K562 (cell line): Measurements from ENCODE around the gene MLLT6. TPM values are rescaled to one million over a fixed set of nuclear protein-coding genes. Genes with fewer than 3 reads are reported as not detected.

Experiments used
- ATAC-seq: fragments of 200-7000 bp; cut with Tn5 transposase; 3 replicates; pipeline ENCODE4 v1.9.1; 2020; ENCODE audit warnings: moderate library complexity
- BruUV-seq: library from RNA; stranded (reverse); fragments of 400-500 nt; replicated peaks from 2 replicates; lab custom pipeline; 2021; lab: Mats Ljungman, UMichigan
- CTCF ChIA-PET: fragments of 300-600 bp; formaldehyde crosslinking; extraction: SDS; loops from one replicate; lab custom pipeline; 2021; ENCODE audit warnings: low intra/inter-chr PET ratio; lab: Yijun Ruan, JAX
- POLR2A ChIA-PET: fragments of 300-600, 350-650 bp; sonication (Branson Sonifier 250); formaldehyde crosslinking; extraction: SDS; loops from one replicate; lab custom pipeline; 2021; ENCODE audit warnings: antibody characterized with exemption, inconsistent platforms; lab: Yijun Ruan, JAX
- DNase-seq, 4 experiments: peaks; one replicate each; pipeline versions ENCODE4 v3.0.0 to v3.0.0-alpha.2; 2011 to 2018; ENCODE audit warnings: low spot score in 3 of 4, mixed read lengths in 3 of 4; ENCODE audit errors: extremely low read depth in 1 of 4
- FAIRE-seq: peaks from 2 replicates; lab custom pipeline; 2011; peaks lifted over from hg19 to GRCh38; lab: Jason Lieb, UNC
- H2AFZ ChIP-seq: 2 replicates; pipeline ENCODE4 v1.6.0; 2011; ENCODE audit warnings: low read depth, low read length, control low read depth, inconsistent platforms
- H3K27ac ChIP-seq: fragments of 200-600 bp; 3 replicates; pipeline ENCODE4 v1.8.0; 2011; ENCODE audit warnings: low read depth, mild to moderate bottlenecking, control low read depth, inconsistent platforms, low read length, moderate library complexity, mixed read lengths; ENCODE audit errors: extremely low read depth
- H3K27me3 ChIP-seq, 2 experiments: fragments of 300-600 bp in 1 of 2; 2 replicates in 1 of 2; 3 replicates in 1 of 2; pipeline versions ENCODE4 v1.6.0 to v1.8.0; 2011; ENCODE audit warnings: inconsistent platforms in 2 of 2, low read length in 2 of 2, mild to moderate bottlenecking in 1 of 2, mixed read lengths in 1 of 2, moderate library complexity in 1 of 2; ENCODE audit not compliant: control insufficient read depth in 2 of 2, insufficient read depth in 2 of 2
- H3K36me3 ChIP-seq: fragments of 300-600 bp; 3 replicates; pipeline ENCODE4 v1.8.0; 2011; ENCODE audit warnings: mild to moderate bottlenecking, low read length, inconsistent platforms; ENCODE audit not compliant: control insufficient read depth, insufficient read depth
- H3K4me1 ChIP-seq, 2 experiments: fragments of 200-600 bp in 1 of 2; replicated peaks in 1 of 2; 2 replicates in 1 of 2; 3 replicates in 1 of 2; pipeline versions ENCODE4 v1.5.1 to v1.8.0; 2011; ENCODE audit warnings: inconsistent platforms in 2 of 2, low read length in 2 of 2, mild to moderate bottlenecking in 1 of 2, mixed read lengths in 1 of 2, moderate library complexity in 1 of 2; ENCODE audit not compliant: control insufficient read depth in 2 of 2, insufficient read depth in 2 of 2
- H3K4me2 ChIP-seq: 2 replicates; pipeline ENCODE4 v1.6.1; 2011; ENCODE audit warnings: low read length, control low read depth, inconsistent platforms, mixed read lengths; ENCODE audit not compliant: insufficient read depth
- H3K4me3 ChIP-seq: fragments of 200-600 bp; sonication (generic), shearing (Covaris generic); 2 replicates; pipeline ENCODE4 v1.5.1; 2016; ENCODE audit warnings: control low read depth, inconsistent platforms
- H3K79me2 ChIP-seq: fragments of 200-600 bp; 3 replicates; pipeline ENCODE4 v1.8.0; 2011; ENCODE audit warnings: low read length, inconsistent platforms; ENCODE audit not compliant: control insufficient read depth, insufficient read depth
- H3K9ac ChIP-seq, 2 experiments: 2 replicates each; pipeline versions ENCODE4 v1.6.0 to v1.6.1; 2011; ENCODE audit warnings: low read depth in 2 of 2, low read length in 2 of 2, control low read depth in 1 of 2, inconsistent platforms in 1 of 2, mild to moderate bottlenecking in 1 of 2, mixed read lengths in 1 of 2; ENCODE audit not compliant: insufficient read depth in 1 of 2
- H3K9me1 ChIP-seq: one replicate; pipeline ENCODE4 v1.6.0; 2011; ENCODE audit warnings: inconsistent platforms, mild to moderate bottlenecking, low read length, moderate library complexity; ENCODE audit not compliant: control insufficient read depth, insufficient read depth
- H3K9me3 ChIP-seq: replicated peaks from 2 replicates; pipeline ENCODE4 v1.5.1; 2011; ENCODE audit warnings: low read depth, low read length, inconsistent platforms; ENCODE audit not compliant: control insufficient read depth, insufficient read depth
- H4K20me1 ChIP-seq: replicated peaks from 2 replicates; pipeline ENCODE4 v1.6.1; 2011; ENCODE audit warnings: low read length, inconsistent platforms, mixed read lengths; ENCODE audit not compliant: control insufficient read depth, insufficient read depth
- CXXC5 ChIP-seq: fragments of 250-450 bp; sonication (Bioruptor Pico); IDR thresholded peaks from 2 replicates; pipeline ENCODE4 v1.8.0; 2022; ENCODE audit warnings: inconsistent platforms, mild to moderate bottlenecking, moderate library complexity
- GATA2 ChIP-seq: sonication (generic); formaldehyde crosslinking; IDR thresholded peaks from 2 replicates; pipeline ENCODE4 v1.4.0; 2020; ENCODE audit warnings: mild to moderate bottlenecking, missing genetic modification reagents
- GTF2F1 ChIP-seq: IDR thresholded peaks from 2 replicates; pipeline ENCODE4 v1.6.1; 2011; ENCODE audit warnings: low read depth, low read length, improper control_type of control experiment
- HMG20B ChIP-seq: fragments of 250-450 bp; sonication (Bioruptor Pico); IDR thresholded peaks from 2 replicates; pipeline ENCODE4 v1.5.0; 2021; ENCODE audit warnings: mild to moderate bottlenecking
- HNRNPUL1 ChIP-seq: fragments of 200-400 bp; formaldehyde crosslinking; IDR thresholded peaks from 2 replicates; pipeline ENCODE4 v1.6.1; 2017; ENCODE audit warnings: low read length
- KDM5B ChIP-seq: fragments of 200-600 bp; sonication (generic); IDR thresholded peaks from 2 replicates; pipeline ENCODE4 v1.6.1; 2012; ENCODE audit warnings: low read depth, mild to moderate bottlenecking, moderate library complexity, low read length, control low read depth, inconsistent platforms; ENCODE audit not compliant: insufficient replicate concordance
- MEIS2 ChIP-seq: fragments of 450-650 bp; IDR thresholded peaks from 2 replicates; pipeline ENCODE4 v1.6.1; 2014; ENCODE audit warnings: mild to moderate bottlenecking; ENCODE audit not compliant: partially characterized antibody
- RAD21 ChIP-seq, 2 experiments: fragments of 250-450 bp in 1 of 2; fragments of 450-650 bp in 1 of 2; sonication (Bioruptor Pico) in 1 of 2; formaldehyde crosslinking in 1 of 2; IDR thresholded peaks in 1 of 2; conservative IDR thresholded peaks in 1 of 2; 2 replicates each; pipeline versions ENCODE4 v1.4.0 to v1.8.0; 2020 to 2022; ENCODE audit warnings: mild to moderate bottlenecking in 2 of 2, moderate library complexity in 1 of 2
- RFX7 ChIP-seq: fragments of 250-450 bp; sonication (Bioruptor Pico); IDR thresholded peaks from 2 replicates; pipeline ENCODE4 v1.5.1; 2021; ENCODE audit warnings: mild to moderate bottlenecking
- TBL1XR1 ChIP-seq, 2 experiments: IDR thresholded peaks; 2 replicates each; pipeline ENCODE4 v1.6.1; 2012; ENCODE audit warnings: improper control_type of control experiment in 2 of 2, low read length in 2 of 2, mild to moderate bottlenecking in 1 of 2
- ZBTB1 ChIP-seq: sonication (generic); formaldehyde crosslinking; IDR thresholded peaks from 2 replicates; pipeline ENCODE4 v1.8.1; 2023; ENCODE audit warnings: missing genetic modification reagents, low read depth, mild to moderate bottlenecking, borderline replicate concordance
- ZBTB8A ChIP-seq: fragments of 450-650 bp; IDR thresholded peaks from 2 replicates; pipeline ENCODE4 v1.6.1; 2018; ENCODE audit warnings: mild to moderate bottlenecking, moderate library complexity; ENCODE audit not compliant: partially characterized antibody
- ZNF263 ChIP-seq: sonication (generic); formaldehyde crosslinking; IDR thresholded peaks from 2 replicates; pipeline ENCODE4 v1.8.0; 2022; ENCODE audit warnings: mild to moderate bottlenecking, missing genetic modification reagents, borderline replicate concordance
- WGBS: fragments of 100-300 bp; shearing (Covaris generic); methylation state at CpG from one replicate; pipeline ENCODE4 v1.1.6; 2016; ENCODE audit warnings: low coverage, mixed read lengths; ENCODE audit not compliant: insufficient coverage; ENCODE audit errors: missing lambda C conversion rate; 5-methylcytosine and 5-hydroxymethylcytosine counted together
- in situ Hi-C: fragments of 300-500 bp; cut with MboI; formaldehyde crosslinking; loops from 4 replicates; pipeline ENCODE4 v1.15.0; 2018; ENCODE audit warnings: inconsistent platforms, mixed read lengths
- intact Hi-C: fragments of 100-400 bp; cut with micrococcal nuclease; formaldehyde crosslinking; loops from 2 replicates; pipeline ENCODE4 v1.14.2; 2022
- polyA plus RNA-seq, 8 experiments: library from polyadenylated mRNA; depleted of rRNA in 4 of 8; stranded (reverse) in 5 of 8; unstranded in 3 of 8; fragments of >200 nt; fragmentation: Nextera tagmentation in 2 of 8; fragmentation: Illumina TruSeq in 1 of 8; extraction: Ambion mirVana in 2 of 8; extraction: Trizol in 1 of 8; gene quantifications; 2 replicates each; pipeline versions ENCODE4 v1.2.1 to v1.2.3, GENCODE V29; 2011 to 2014; ENCODE audit warnings: inconsistent platforms in 1 of 8, missing spikeins in 1 of 8
- total RNA-seq, 7 experiments: library from RNA; depleted of rRNA in 6 of 7; stranded (reverse); fragments of >200 nt in 6 of 7; fragmentation: Illumina TruSeq in 2 of 7; extraction: Trizol in 2 of 7; gene quantifications; 2 replicates each; pipeline versions ENCODE4 v1.2.1 to v1.2.3, GENCODE V29; 2011 to 2021; ENCODE audit warnings: low replicate concordance in 1 of 7
- TF ChIP-seq, protein P1 (sequence below), 2 experiments: fragments of 450-650 bp in 1 of 2; sonication (generic) in 1 of 2; formaldehyde crosslinking in 1 of 2; IDR thresholded peaks in 1 of 2; conservative IDR thresholded peaks in 1 of 2; 2 replicates each; pipeline versions ENCODE4 v1.6.1 to v1.8.1; 2016 to 2023; ENCODE audit warnings: mild to moderate bottlenecking in 2 of 2, moderate library complexity in 2 of 2, inconsistent platforms in 1 of 2, missing genetic modification reagents in 1 of 2
- TF ChIP-seq, protein P2 (sequence below): fragments of 250-450 bp; sonication (Bioruptor Pico); IDR thresholded peaks from 2 replicates; pipeline ENCODE4 v1.4.0; 2020; ENCODE audit warnings: mild to moderate bottlenecking, moderate library complexity, borderline replicate concordance
- TF ChIP-seq, protein P3 (sequence below): fragments of 450-650 bp; formaldehyde crosslinking; IDR thresholded peaks from 2 replicates; pipeline ENCODE4 v1.4.0; 2020; ENCODE audit warnings: mild to moderate bottlenecking, mixed read lengths

The MLLT6 gene
- total and polyA plus RNA-seq, 9 of the 15 experiments (the other 6 are each of a cell fraction or from before 2014, with no cell fraction given) = 3.1 to 71.7 (median 30.0) TPM

DNA sequence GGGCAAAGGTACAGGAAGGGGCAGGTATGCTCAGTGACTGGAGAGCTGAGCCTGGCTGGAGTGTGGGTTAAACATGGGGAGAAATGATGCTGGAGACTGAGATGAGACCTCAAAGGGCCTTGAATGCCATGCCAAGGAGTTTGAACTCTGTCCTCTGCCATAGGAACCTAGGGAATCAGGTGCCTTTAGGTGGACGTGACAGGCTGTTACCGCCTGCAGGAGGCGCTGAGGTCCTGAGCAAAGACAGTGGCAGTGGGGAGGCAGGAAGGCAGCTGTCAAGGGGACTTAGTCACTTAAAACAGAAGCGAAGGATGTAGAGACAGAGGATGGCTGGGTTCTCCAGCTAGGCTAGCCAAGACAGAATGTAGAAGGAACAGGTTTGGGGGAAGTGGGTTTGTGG lies 56.5 kb downstream of the MLLT6 start:
- Histone ChIP-seq H3K79me2 (no peaks in the 10 kb centered on the region), H4K20me1 (peaks cover 6% of the 10 kb centered on the region), H3K36me3 (peaks cover 90% of the 10 kb centered on the region), H3K27me3 (no peaks in the 10 kb centered on the region), H3K27ac (no peak overlapping the region), H3K4me2 (no peak overlapping the region), H3K9ac (no peak overlapping the region), H3K4me1 (no peaks in the 10 kb centered on the region), H3K9me3 (no peaks in the 10 kb centered on the region), H2AFZ (no peak overlapping the region), H3K9me1 (no peaks in the 10 kb centered on the region), H3K4me3 (no peak overlapping the region)
- in situ Hi-C loops (no loop called here), intact Hi-C loops (no loop called here)
- DNase-seq (peak; percentile 41 to 66 (median 52)), ATAC-seq (peak; percentile 90), FAIRE-seq (no peak)
- CTCF ChIA-PET = interaction anchor here (0.6 kb wide), 1 partner anchor 101 kb away, joined by 3 read pairs; no protein-coding TSS in a partner anchor
- no TSS peak for BruUV-seq
- 64% methylated on average over 4 of the region's 4 CpGs for WGBS
- POLR2A ChIA-PET = interaction anchor here (0.7 to 1.2 kb wide), 4 partner anchors 10 to 92 kb away, joined by 3 to 6 read pairs (median 4); partner anchors contain the start of genes PSMB3 and RPL23
- TF ChIP-seq GATA2 (CRISPR knock-in tag) (no peak), ZBTB8A (no peak), KDM5B (no peak), ZNF263 (CRISPR knock-in tag) (no peak), ZBTB1 (CRISPR knock-in tag) (no peak), TBL1XR1 (IDR thresholded peaks at IDR 0.05; ENCODE audit: low read length in 2 of 2) (no peak), MEIS2 (no peak), GTF2F1 (no peak), HNRNPUL1 (no peak), CXXC5 (no peak), RFX7 (CRISPR knock-in tag) (no peak), HMG20B (no peak), RAD21 (CRISPR knock-in tag; conservative IDR thresholded peaks at IDR 0.05 in 1 of 2, IDR thresholded peaks at IDR 0.05 in 1 of 2) (peak in 1 of 2 experiments; percentile 61; a peak in 2 of 4 replicates)
- TF ChIP-seq, protein P1, sequence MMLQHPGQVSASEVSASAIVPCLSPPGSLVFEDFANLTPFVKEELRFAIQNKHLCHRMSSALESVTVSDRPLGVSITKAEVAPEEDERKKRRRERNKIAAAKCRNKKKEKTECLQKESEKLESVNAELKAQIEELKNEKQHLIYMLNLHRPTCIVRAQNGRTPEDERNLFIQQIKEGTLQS (IDR thresholded peaks at IDR 0.05) = no peak
- TF ChIP-seq, protein P1 (CRISPR knock-in tag; conservative IDR thresholded peaks at IDR 0.05) = no peak
- TF ChIP-seq, protein P2, sequence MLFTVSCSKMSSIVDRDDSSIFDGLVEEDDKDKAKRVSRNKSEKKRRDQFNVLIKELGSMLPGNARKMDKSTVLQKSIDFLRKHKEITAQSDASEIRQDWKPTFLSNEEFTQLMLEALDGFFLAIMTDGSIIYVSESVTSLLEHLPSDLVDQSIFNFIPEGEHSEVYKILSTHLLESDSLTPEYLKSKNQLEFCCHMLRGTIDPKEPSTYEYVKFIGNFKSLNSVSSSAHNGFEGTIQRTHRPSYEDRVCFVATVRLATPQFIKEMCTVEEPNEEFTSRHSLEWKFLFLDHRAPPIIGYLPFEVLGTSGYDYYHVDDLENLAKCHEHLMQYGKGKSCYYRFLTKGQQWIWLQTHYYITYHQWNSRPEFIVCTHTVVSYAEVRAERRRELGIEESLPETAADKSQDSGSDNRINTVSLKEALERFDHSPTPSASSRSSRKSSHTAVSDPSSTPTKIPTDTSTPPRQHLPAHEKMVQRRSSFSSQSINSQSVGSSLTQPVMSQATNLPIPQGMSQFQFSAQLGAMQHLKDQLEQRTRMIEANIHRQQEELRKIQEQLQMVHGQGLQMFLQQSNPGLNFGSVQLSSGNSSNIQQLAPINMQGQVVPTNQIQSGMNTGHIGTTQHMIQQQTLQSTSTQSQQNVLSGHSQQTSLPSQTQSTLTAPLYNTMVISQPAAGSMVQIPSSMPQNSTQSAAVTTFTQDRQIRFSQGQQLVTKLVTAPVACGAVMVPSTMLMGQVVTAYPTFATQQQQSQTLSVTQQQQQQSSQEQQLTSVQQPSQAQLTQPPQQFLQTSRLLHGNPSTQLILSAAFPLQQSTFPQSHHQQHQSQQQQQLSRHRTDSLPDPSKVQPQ (CRISPR knock-in tag) = no peak
- TF ChIP-seq, protein P3, sequence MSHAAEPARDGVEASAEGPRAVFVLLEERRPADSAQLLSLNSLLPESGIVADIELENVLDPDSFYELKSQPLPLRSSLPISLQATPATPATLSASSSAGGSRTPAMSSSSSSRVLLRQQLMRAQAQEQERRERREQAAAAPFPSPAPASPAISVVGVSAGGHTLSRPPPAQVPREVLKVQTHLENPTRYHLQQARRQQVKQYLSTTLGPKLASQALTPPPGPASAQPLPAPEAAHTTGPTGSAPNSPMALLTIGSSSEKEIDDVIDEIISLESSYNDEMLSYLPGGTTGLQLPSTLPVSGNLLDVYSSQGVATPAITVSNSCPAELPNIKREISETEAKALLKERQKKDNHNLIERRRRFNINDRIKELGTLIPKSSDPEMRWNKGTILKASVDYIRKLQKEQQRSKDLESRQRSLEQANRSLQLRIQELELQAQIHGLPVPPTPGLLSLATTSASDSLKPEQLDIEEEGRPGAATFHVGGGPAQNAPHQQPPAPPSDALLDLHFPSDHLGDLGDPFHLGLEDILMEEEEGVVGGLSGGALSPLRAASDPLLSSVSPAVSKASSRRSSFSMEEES (CRISPR knock-in tag) = no peak
